ENCODE results near the gene PIGU.
"Not testable (repeated sequence)": the region's sequence is repeated elsewhere in the genome, so short reads cannot be mapped to it uniquely, and the experiment has no call there.

PIGU gene

GRCh38 chr20:34618676-34619075 lies 58.2 kb downstream of the PIGU start:
- FAIRE-seq = no peak

GRCh38 chr20:34616913-34617312 lies 60.0 kb downstream of the PIGU start:
- not testable (repeated sequence) for FAIRE-seq

DNA sequence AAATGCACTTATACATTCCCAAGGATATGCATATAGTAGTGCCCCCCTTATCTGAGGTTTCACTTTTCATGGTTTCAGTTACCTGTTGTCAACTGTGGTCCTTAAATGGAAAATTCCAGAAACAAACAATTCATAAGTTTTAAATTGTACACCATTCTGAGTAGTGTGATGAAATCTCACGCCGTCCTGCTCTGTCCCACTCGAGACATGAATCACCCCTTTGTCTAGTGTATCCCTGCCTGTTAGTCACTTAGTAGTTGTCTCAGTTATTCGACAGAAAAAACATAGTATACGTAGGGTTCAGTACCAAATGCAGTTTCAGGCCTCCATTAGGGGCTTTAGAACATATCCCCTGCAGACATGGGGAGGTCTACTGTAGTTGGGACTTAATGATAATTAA lies 61.4 kb downstream of the PIGU start:
- FAIRE-seq = no peak

- FAIRE-seq = not testable (repeated sequence)
These were observed 64.9 kb downstream of the PIGU start for GRCh38 chr20:34611976-34612375.

- FAIRE-seq = no peak
These were observed 69.8 kb downstream of the PIGU start for GRCh38 chr20:34607066-34607465.

DNA sequence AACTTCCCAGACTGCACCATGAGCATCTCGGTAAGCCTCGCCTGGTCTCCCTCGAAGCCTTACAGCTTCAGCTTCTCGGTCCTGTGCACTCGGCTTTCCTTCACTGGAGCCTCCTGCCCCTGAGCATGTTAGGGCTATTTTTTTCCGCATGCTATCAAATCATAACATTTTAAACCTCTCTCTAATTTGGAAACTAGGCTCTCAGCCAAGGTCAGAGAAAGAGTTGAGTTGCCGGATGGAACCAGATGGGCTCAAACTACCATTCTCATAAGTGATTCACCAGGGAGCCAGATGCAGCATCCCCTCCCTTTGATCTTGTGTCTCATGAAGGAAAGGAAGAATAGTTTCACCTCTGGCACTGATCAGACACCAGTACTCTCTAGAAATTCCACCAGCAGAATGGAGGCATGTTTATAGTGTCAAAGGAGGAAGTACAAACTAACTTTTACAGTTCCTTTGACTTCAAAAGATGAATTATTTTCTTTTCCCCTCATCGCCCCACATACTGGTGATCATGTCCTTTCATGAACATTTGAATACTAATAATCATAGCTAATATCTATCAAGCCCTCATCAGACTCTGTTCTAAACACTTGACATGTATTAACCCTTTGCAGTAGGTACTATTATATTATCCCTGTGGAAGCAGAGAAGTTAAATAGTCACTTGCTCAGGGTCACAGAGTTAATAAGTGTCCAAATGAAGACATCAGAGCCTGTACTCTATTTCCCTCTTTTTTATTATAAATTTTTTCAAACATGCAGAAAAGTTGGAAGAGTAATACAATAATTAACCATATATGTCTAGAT lies 71.7 kb downstream of the PIGU start:
- no peak for FAIRE-seq

GRCh38 chr20:34600892-34601653 lies 75.8 kb downstream of the PIGU start:
- no peak for FAIRE-seq

- no peak for FAIRE-seq
These were observed 81.3 kb downstream of the PIGU start for GRCh38 chr20:34595377-34596184.

- no peak for FAIRE-seq
These were observed 90.3 kb downstream of the PIGU start for GRCh38 chr20:34586488-34587163.

DNA sequence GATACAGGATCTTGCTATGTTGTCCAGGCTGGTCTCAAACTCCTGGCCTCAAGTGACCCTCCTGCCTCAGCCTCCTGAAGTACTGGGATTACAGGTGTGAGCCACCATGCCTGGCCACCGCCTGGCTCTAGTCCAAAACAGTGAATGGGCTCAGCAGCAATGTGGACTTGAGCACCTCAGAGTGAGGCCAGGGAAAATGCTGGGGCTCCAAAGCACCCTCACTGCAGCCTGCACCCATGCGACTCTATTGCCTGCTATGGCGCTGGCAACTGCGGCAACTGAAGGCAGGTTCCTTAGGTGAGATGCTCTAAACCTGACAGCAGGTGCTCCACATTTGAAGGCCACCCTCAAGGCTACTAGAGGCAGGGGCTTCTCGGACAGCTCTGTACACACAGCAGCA lies 91.9 kb downstream of the PIGU start:
- no peak for FAIRE-seq

DNA sequence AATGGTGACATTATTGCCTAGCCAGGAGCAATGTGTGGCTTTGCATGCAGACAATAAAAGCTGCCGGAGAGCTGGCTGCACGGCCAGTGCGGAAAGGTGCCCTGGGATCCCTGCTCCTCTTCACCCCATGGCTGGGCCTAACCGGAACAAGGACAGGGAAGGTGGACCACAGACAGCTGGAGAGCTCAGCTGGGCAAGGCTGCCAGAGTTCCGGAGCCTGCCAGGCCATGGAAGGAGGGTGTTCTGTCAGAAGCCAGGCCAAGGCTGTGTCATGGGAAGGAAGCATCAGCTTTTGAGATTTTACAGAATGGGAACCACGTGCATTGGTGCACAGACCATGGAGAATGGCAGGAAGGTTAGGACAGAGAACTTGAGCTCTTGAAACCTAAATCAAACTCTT lies 93.3 kb downstream of the PIGU start:
- no peak for FAIRE-seq

DNA sequence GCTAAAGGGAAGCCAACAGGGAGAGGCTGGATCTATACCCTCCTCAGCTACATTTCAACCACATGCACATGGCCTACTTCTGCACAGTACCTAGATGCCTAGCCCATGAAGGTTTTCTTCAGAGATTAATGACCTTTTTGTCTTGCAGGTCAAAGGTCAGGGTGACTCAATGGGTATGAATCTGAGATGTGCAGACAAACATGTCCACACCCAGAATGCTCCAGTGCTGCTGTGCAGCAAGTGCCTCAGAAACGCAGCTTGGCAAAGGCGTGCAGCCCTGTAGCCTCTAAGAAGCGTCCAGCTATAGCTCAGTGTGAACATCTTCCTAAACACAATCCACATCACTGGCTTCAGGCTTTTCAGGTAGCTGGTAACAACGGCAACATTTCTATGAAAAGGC lies 94.0 kb downstream of the PIGU start:
- no peak for FAIRE-seq

- no peak for FAIRE-seq
These were observed 94.7 kb downstream of the PIGU start for GRCh38 chr20:34582221-34582620.

GRCh38 chr20:34581341-34582184 lies 95.3 kb downstream of the PIGU start:
- no peak for FAIRE-seq

DNA sequence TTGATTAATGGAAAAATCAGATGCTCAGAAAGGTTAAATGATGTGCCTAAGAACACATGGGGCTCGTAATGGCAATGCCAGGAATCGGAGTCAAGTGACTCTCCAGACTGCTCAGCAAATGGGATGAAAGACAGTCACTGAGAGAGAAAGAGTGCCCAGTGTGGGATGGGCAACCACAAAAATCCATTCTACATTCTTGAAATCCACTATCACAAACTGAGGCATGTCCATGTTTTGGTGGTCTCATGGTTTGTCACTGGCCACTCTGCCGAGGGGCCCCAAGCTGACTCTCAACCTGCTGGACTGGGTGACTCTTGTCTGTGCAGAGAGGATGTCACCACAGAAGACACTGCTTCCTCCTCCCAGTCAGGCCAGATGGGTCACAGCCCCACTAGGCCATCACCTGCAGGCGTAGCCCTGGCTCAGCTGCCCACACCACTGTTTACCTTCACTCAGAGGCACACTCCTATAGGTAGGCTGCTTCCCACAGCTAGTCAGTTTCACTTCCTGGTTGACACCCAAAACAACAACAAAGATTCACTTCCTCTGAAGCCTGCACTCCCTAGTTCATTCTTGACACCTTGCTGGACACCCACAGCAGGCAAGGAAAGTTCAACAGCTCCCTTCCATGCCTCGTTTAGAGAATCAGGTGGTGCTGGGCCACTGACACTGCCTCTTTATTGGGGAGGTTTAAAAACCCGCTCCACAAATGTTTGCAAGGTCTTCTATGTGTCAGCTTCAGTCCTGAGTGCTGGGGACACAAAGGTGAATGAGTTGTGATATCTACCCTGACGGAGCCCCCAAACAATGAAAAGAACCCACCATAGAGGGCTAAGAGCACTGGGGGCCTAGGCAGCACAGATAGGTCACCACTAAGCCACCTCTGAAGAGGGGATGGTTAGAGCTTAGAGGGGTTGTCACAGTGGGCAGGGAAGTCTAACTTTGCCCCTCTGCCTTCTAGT lies 96.6 kb downstream of the PIGU start:
- FAIRE-seq = no peak

DNA sequence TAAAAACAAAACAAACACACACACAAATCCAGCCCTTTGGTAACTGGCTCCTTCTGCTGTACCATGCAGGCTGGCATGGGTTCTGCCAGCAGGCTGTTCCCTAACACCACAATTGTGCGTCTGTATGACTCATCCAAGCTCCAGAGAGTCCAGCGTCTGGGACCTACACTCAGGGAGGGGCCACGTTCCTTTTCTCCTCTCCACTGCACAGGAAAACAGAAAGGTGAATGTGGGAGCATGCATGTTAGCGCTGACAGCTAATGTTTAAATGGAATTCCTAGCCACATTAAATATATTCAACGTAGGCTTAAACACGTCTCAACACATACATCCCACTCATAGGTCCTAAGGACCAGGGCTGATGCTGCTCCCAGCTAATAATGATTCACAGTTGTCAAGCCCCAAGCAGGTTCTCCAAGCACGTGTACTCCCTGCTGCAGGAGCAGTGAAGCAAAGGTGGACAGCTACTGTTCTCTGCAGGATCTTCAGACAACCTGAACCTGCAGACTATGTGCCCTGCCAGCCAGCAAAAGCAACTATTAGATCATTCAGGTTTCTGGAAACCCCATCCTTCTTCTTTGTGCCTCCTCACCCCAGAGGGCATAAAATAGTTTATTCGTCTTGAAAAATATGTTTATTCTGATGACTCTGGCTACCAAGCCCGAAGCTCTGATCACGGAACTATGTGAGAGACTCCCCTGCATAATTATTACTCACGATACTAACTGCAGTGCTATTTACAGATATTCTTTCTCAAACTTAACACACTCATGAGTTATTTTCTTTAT lies 97.5 kb downstream of the PIGU start:
- FAIRE-seq = no peak

DNA sequence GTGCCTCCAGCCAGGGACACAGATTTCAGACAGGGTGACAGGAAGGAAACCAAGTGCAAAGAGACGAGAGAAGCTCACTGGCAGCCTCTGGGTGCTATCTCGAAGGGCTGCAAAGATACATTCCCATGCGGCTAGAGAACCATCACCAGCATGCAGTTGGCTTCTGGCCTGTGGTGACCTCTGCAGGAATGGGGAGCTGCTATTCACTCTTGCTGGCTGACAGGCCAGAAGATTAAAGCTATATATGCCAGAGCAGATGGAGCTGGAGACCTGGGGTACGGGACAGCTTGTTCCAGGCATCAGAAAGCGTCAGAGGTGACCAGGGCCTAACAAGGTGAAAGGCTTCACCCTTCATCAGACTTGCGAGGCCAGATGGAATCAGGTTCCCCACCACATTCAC lies 98.4 kb downstream of the PIGU start:
- no peak for FAIRE-seq

GRCh38 chr20:34578025-34578424 lies 98.9 kb downstream of the PIGU start:
- FAIRE-seq = no peak

DNA sequence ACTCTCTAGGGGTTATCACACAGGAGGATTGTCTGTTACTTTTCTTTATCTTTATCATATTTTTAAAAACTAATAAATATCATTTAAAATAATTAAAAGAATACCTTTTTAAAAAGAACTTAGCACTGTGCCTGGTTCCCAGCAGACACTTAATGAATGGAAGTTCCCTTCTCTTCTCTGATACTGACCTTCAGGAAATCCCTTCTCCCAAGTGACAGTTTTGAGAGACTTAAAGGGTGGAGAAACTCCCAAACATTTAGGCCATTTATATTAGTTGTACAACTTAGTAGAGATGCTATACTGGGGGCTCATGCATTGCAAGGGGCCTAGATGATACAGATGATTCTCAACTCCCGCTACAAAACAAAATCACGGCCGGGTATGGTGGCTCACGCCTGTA lies 99.8 kb downstream of the PIGU start:
- FAIRE-seq = no peak

DNA sequence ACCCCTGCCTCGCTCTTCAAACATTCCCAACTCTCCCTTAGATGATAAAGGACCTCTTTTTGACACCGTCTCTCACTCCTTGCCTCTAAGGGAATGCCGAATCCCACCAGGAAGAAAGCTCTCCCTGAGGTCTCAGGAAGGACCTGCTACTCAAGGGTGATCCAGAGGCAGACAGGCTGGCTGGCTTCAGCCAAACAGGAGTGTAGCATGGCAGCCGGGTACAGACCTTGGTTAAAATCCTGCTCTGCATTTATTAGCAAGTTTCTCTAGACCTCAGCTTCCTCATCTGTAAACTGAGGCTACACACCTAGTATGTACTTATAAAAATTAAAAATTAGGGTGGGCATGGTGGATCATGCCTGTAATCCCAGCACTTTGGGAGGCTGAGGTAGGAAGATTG lies 101.1 kb downstream of the PIGU start:
- no peak for FAIRE-seq
